G401.6 (cell line): ENCODE measurements around the gene C2.
"Not testable (repeated sequence)": the region's sequence is repeated elsewhere in the genome, so short reads cannot be mapped to it uniquely, and the experiment has no call there.

Source experiments
- FAIRE-seq: peaks from 2 replicates; lab custom pipeline; 2012; peaks lifted over from hg19 to GRCh38; lab: Jason Lieb, UNC

The C2 gene

DNA sequence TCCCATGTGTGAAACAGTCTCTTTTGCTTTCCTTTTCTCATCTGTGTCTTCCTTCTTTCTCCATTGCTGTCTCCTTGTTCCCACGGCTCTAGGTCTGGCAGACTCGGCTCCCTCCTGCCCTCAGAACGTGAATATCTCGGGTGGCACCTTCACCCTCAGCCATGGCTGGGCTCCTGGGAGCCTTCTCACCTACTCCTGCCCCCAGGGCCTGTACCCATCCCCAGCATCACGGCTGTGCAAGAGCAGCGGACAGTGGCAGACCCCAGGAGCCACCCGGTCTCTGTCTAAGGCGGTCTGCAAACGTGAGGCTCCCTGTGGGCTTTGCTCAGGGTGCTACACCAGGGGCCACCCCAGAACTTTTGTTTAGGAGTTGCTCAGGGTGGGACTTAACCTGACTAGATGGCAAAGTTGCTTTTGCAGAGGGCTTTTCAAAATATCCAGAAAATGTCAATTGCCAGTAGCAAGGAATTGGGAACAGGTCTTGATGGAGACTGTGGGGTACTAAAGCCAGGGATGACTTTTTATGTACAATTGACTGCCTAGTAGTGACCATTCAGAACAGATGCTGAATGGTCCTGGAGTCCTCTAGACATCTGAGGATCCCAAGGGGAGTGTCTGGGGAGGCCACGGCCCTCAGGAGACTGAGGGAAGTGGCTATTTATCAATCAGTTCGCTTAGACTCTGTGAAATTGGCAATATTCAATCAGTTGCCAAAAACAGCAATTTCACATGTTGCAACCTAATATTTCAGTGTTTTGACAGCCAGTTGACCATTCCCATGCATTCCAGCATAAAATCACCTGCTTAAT, 550 bp downstream of the C2 start:
- FAIRE-seq, result no peak

DNA sequence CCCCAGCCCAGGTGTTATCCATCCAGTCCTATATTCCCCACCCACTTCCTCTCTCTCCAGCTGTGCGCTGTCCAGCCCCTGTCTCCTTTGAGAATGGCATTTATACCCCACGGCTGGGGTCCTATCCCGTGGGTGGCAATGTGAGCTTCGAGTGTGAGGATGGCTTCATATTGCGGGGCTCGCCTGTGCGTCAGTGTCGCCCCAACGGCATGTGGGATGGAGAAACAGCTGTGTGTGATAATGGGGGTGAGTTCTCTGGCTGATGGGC, 1.1 kb downstream of the C2 start:
- FAIRE-seq, result no peak

DNA sequence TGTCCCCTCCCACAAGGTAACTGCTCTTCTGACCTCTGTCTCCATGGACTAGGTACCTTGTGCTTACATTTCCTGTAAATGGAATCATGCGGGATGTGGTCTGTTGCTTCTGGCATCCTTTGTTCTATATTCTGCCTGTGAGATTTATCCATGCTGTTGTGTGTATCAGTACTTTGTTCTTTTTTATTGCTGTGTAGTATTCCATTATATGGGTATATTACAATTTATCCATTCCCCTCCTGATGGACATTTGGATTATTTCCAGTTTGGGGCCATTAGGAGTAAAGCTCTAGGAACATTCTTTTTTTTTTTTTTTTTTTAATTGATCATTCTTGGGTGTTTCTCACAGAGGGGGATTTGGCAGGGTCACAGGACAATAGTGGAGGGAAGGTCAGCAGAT, 3.4 kb downstream of the C2 start:
- no peak for FAIRE-seq

DNA sequence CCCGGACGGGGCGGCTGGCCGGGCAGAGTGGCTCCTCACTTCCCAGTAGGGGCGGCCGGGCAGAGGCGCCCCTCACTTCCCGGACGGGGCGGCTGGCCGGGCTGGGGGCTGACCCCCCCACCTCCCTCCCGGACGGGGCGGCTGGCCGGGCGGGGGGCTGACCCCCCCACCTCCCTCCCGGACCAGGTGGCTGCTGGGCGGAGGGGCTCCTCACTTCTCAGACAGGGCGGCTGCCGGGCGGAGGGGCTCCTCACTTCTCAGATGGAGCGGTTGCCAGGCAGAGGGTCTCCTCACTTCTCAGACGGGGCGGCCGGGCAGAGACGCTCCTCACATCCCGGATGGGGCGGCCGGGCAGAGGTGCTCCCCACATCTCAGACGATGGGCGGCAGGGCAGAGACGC, 4.6 kb downstream of the C2 start:
- not testable (repeated sequence) for FAIRE-seq

DNA sequence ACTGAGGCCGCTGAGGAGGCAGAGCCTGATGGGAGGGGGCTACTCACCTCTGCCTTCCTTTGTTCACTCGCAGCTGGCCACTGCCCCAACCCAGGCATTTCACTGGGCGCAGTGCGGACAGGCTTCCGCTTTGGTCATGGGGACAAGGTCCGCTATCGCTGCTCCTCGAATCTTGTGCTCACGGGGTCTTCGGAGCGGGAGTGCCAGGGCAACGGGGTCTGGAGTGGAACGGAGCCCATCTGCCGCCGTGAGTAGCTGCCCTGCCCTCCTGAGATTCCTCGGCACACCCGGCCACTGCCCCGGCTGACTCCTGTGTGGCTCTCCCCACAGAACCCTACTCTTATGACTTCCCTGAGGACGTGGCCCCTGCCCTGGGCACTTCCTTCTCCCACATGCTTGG, 6.0 kb downstream of the C2 start:
- no peak for FAIRE-seq

DNA sequence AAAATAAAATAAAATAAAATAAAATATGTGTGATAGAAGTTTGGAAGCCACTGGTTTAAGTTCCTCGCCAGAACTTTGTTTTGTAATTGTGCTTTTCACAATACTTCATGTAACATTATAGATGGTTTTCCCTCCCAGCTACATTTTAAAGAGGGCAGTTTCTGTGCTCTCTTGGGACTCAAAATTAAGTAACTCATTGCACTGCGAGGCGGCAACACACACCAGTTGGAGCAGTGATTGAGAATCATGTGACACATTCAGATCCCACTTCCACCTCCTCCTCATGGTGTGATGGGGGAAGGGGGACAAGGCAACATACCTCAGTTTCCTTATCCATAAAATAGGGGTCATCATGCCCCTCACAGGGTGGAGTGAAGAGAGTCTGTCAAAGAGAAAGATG, 7.5 kb downstream of the C2 start:
- FAIRE-seq, result no peak

DNA sequence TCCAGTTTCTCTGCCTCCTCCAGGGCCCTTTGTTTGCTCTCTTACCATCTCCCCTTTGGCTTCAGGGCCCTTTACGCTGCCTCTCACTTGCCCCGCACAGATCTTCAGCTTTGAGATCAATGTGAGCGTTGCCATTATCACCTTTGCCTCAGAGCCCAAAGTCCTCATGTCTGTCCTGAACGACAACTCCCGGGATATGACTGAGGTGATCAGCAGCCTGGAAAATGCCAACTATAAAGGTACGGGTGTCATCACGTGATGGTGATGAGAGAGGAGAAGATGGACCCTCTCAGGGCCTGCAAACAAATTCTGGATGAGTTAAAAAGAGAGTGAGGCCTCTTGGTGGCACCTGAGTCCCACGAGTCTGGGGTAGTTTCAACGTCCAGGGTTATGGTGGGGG, 8.3 kb downstream of the C2 start:
- FAIRE-seq, result no peak

DNA sequence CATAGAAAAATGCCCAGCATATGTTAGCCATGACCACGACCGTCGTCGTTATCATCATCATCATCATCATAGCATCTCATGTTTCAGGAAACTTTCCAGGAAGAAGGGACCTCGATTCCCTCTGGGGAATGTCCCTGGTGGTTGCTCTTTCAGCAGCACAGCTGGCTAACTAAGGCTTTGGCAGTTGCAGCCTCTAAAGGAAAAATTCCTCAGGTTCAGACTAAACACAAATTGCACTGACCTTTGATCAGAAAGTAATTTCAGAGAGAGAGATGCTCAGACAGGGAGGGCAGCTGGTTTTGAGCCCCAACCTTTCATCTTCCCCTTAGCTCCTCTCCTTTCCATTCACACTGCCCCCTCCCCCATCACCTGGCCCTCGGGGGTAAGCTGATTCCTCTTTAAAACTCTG, 12.7 kb downstream of the C2 start:
- no peak for FAIRE-seq

DNA sequence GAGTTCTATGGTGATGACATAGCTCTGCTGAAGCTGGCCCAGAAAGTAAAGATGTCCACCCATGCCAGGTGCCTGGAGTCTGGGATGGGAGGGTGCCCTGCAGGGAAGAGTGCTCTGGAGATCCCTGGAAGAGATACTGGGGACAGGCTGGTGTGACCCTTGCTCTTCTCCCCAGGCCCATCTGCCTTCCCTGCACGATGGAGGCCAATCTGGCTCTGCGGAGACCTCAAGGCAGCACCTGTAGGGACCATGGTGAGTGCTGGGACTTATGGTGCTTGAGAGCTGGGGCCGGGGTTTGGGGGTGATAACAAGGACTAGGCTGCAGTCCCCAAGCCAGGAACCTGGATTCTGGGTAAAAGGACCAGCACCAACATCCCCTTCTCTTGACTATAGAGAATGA, 16.2 kb downstream of the C2 start:
- FAIRE-seq, result no peak

DNA sequence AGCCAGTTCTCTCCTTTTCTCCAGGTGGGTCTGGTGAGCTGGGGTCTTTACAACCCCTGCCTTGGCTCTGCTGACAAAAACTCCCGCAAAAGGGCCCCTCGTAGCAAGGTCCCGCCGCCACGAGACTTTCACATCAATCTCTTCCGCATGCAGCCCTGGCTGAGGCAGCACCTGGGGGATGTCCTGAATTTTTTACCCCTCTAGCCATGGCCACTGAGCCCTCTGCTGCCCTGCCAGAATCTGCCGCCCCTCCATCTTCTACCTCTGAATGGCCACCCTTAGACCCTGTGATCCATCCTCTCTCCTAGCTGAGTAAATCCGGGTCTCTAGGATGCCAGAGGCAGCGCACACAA, 17.6 kb downstream of the C2 start:
- no peak for FAIRE-seq

DNA sequence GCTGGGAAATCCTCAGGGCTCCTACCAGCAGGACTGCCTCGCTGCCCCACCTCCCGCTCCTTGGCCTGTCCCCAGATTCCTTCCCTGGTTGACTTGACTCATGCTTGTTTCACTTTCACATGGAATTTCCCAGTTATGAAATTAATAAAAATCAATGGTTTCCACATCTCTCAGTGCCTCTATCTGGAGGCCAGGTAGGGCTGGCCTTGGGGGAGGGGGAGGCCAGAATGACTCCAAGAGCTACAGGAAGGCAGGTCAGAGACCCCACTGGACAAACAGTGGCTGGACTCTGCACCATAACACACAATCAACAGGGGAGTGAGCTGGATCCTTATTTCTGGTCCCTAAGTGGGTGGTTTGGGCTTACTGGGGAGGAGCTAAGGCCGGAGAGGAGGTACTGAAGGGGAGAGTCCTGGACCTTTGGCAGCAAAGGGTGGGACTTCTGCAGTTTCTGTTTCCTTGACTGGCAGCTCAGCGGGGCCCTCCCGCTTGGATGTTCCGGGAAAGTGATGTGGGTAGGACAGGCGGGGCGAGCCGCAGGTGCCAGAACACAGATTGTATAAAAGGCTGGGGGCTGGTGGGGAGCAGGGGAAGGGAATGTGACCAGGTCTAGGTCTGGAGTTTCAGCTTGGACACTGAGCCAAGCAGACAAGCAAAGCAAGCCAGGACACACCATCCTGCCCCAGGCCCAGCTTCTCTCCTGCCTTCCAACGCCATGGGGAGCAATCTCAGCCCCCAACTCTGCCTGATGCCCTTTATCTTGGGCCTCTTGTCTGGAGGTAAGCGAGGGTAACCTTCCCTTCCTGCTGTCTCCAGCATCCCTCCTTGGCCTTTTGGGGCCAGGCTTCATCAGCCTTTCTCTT, 18.2 kb downstream of the C2 start, which contains the start of gene CFB:
Gene CFB, plus strand, starts transcription at position 589 of the 863 bp plus-strand sequence. Its CDS starts 127 bp downstream, at position 716.
- no peak for FAIRE-seq

DNA sequence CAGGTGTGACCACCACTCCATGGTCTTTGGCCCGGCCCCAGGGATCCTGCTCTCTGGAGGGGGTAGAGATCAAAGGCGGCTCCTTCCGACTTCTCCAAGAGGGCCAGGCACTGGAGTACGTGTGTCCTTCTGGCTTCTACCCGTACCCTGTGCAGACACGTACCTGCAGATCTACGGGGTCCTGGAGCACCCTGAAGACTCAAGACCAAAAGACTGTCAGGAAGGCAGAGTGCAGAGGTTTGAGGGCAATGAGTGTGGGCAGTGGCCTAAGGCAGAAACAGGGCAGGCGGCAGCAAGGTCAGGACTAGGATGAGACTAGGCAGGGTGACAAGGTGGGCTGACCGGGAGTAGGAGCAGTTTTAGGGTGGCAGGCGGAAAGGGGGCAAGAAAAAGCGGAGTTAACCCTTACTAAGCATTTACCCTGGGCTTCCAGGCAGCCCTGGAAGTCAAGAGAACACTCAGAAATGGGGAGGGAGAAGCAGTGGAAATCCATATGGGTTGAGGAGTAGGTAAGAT, 18.9 kb downstream of the C2 start:
- FAIRE-seq, result no peak

DNA sequence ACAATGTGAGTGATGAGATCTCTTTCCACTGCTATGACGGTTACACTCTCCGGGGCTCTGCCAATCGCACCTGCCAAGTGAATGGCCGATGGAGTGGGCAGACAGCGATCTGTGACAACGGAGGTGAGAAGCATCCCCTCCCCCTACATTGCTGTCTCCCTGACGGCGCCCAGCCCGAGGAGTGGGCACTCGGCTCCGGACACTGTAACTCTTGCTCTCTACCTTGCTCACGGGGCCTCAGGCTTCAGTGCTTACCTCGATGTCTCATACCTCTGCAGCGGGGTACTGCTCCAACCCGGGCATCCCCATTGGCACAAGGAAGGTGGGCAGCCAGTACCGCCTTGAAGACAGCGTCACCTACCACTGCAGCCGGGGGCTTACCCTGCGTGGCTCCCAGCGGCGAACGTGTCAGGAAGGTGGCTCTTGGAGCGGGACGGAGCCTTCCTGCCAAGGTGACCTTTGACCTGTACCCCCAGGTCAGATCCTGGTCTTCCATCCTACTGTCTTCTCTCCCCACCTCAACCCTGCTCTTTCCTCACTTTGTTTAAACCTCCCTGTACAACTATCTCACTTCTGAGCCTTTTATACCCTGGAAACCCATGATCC, 19.7 kb downstream of the C2 start:
- no peak for FAIRE-seq

DNA sequence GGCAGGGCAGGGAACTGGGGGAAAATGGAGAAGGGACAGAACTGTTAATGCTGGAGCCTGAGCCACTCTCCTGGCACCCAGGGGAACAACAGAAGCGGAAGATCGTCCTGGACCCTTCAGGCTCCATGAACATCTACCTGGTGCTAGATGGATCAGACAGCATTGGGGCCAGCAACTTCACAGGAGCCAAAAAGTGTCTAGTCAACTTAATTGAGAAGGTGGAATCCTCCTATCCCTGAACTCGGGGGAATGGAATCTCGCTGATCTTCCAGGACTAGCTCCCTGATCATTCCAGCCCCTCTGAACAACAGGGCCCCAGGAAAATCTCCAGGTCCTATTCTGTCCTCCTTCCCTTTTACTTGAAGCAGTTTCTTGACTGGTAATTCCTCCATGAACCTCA, 20.3 kb downstream of the C2 start:
- FAIRE-seq, result no peak

DNA sequence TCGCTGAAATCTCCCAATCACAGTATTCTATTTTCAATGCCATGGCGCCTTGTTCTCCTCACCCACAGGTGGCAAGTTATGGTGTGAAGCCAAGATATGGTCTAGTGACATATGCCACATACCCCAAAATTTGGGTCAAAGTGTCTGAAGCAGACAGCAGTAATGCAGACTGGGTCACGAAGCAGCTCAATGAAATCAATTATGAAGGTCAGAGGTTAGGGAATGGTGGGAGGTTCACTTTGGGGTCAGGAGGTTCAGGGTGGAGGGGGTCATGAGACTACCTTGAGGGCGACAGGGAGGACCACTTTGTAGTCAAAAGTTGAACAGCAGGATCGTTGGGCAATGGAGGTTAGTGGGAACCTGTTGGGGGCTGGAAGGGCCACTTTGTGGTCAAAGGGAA, 20.8 kb downstream of the C2 start:
- FAIRE-seq, result no peak

DNA sequence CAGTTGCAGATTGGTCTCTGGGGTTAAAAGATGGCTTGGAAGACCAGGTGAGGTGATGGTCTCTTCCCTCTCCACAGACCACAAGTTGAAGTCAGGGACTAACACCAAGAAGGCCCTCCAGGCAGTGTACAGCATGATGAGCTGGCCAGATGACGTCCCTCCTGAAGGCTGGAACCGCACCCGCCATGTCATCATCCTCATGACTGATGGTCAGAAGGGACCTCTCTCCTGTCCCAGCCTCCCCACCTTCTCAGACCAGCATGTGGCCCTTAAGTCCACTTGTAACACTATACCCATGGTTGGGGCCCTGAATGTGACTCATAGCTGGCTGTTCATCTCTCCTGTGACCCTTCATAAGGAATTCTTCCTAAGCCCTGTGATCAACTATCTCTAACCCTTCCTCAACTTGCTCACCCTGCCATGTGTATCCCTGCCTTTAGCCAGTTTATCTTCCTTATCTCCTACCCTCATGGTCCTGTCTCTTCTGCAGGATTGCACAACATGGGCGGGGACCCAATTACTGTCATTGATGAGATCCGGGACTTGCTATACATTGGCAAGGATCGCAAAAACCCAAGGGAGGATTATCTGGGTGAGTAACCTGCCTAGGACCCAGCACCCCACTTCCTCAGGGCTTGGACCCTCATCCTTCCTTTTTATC, 21.4 kb downstream of the C2 start:
- no peak for FAIRE-seq

DNA sequence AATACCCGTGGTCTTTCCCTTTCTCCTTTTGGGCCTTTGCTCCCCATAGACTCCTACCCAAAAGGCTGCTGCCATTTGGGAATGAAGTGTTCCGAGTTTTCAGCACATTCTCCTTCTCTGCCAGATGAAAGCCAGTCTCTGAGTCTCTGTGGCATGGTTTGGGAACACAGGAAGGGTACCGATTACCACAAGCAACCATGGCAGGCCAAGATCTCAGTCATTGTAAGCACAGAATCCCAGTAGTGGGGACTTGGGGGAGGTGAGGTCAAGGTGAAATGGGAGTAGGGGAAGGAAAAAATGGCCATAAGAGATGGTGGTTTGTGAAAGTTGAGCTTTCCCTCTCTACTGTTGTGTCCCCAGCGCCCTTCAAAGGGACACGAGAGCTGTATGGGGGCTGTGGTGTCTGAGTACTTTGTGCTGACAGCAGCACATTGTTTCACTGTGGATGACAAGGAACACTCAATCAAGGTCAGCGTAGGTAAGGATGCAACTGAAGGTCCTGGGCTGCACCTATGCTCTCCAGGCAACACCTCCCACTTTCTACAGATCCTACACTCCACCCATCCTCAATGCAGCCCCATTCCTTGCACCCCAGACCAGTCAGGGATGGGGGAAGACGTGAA, 22.5 kb downstream of the C2 start:
- FAIRE-seq, result no peak

DNA sequence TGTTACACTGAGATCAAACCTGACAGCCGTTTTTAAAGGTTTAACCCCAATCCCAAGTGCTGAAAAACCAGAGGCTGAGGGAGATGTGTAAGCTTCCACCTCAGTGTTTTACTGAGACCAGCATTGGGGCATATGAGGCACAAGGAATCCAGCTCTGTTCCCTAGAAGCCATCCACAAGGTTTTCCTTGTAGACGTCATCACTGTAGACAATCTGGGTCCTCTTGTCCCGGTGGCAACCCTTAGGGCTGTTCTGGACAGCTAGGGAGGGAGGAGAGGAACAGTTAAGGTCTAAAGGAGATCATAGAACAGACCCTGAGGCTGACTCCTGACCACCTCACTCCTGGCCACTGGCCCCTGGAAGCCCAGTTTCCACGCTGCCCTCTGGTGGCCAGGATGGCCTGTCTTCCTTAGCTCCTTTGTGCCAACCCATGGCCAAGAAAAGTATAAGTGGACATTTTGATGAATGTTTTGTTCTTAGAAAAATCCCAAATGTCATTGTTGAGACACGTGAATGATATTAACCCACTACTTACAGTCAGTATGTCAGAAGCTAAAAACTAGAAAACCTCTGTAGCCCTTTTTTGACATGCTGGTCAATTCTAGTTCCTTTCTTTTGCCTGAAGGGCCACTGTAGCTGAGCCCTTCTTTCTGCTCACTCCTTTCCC, 24.8 kb downstream of the C2 start:
- FAIRE-seq, result no peak

DNA sequence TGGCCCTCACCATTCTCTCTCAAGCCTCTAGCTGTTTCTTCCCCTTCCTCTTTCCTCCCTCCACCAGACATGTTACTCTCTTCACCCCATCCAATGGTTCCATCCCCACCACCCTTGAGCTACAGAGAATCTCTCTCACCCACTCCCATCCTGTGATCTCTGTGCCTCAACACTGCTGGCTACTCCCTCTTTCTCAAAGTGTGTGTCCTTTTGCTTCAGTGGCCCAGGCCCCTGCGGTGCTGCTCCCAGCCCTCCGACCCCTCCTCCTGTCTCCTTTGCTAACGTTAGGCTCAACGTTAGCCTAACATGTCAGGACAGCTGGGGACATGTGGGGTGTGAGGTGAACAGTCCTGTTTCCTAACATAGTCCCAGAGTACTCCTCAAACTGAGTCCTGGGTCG, 25.4 kb downstream of the C2 start:
- no peak for FAIRE-seq

DNA sequence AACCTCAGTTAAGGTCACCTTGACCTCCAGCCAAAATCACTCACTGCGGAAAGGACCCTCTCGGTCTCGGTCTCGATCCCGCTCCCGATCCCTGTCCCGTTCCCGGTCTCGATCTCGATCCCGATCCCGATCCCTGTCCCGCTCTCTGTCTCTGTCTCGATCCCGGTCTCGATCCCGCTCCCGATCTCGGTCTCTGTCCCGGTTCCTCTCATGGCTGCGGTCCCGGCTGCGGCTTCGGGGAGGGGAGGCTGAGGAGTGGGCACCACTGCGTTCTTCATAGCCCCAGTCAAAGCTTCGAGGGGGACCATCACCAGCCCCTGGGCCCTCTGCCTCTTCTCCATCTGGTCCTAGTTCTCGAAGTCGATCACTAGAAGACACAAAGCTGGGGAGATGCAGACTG, 27.0 kb downstream of the C2 start:
- no peak for FAIRE-seq

DNA sequence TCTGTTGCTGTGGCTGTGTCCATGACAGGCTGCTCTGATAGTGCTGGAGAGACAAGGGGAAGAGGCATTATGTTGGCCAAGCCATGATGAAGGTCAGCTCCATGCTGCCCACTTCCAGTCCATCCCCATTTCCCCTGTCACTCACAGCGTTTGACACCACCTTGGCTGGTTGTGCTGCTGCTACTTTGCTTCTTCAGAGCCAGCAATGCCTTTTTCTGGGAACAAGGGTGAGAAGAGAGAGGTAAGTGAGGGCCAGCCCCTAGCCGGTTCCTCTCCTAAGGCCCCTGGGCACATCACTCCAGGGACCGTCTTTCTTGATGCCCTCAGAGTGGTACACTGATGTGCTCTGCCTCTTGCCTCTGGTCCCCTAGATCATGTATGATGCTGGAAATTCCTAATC, 29.3 kb downstream of the C2 start:
- FAIRE-seq, result no peak

DNA sequence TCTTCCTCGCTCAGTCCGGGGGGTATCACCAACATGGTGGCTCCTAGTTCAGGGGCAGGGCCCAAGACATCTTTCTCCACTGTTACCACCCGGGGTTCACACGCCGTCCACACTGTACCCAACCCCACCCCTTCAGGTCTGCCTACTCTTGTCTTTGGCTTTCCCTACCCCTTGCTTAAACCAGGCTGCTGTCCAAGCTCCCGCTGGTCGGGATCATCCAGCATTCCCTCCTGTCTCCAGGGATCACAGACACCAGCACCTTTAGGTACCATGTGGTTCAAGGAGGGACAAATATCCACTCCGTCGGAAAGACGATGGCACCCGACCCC, 30.9 kb downstream of the C2 start:
- no peak for FAIRE-seq
